ENCODE results near the gene SEMA4B. TPM values are rescaled to one million over a fixed set of nuclear protein-coding genes. Genes with fewer than 3 reads are reported as not detected.

Gene SEMA4B
- total and polyA plus RNA-seq, 2 of the 8 experiments (the other 6 are each of a cell fraction or from before 2014, with no cell fraction given) = 42.7 to 43.0 TPM

- Histone ChIP-seq H3K79me2 (ENCODE audit: control insufficient read depth in 1 of 2, insufficient read depth in 2 of 2, low read length in 2 of 2) (no peaks in the 10 kb centered on the region), H2BK20ac (ENCODE audit: low read length) (no peak overlapping the region), H4K8ac (ENCODE audit: extremely low read depth, insufficient read depth, low read length) (no peak overlapping the region), H3K4me3 (ENCODE audit: extremely low read depth in 1 of 4, insufficient read depth in 2 of 4, low read depth in 3 of 4, low read length in 4 of 4) (no peak overlapping the region), H3K27ac (ENCODE audit: low read depth, low read length) (no peak overlapping the region), H3K9ac (replicated peaks in 1 of 4; ENCODE audit: extremely low read depth in 1 of 4, low read depth in 3 of 4, low read length in 3 of 4) (no peak overlapping the region), H3K9me3 (ENCODE audit: insufficient read depth in 2 of 2, low read depth in 1 of 2, low read length in 1 of 2) (no peaks in the 10 kb centered on the region), H3K14ac (ENCODE audit: insufficient read length) (no peak overlapping the region), H4K5ac (ENCODE audit: insufficient read length, low read depth, low read length) (no peak overlapping the region), H3K23ac (ENCODE audit: insufficient read length) (no peak overlapping the region), H3K4me2 (ENCODE audit: insufficient read depth in 1 of 2, low read depth in 2 of 2, low read length in 2 of 2) (no peak overlapping the region), H2BK5ac (ENCODE audit: low read depth, low read length) (no peak overlapping the region), H3K23me2 (ENCODE audit: low read depth, low read length) (no peaks in the 10 kb centered on the region), H3K79me1 (ENCODE audit: low read depth, low read length) (no peaks in the 10 kb centered on the region), H2BK120ac (replicated peaks; ENCODE audit: low read depth, low read length) (no peak overlapping the region), H4K20me1 (replicated peaks in 1 of 2; ENCODE audit: control insufficient read depth in 1 of 2, insufficient read depth in 2 of 2, low read length in 2 of 2) (no peaks in the 10 kb centered on the region), H3K4ac (replicated peaks; ENCODE audit: insufficient read length, low read depth, low read length) (no peak overlapping the region), H3K27me3 (replicated peaks in 1 of 4; ENCODE audit: control insufficient read depth in 3 of 4, extremely low read depth in 1 of 4, insufficient read depth in 3 of 4, low read length in 3 of 4) (no peaks in the 10 kb centered on the region), H3K18ac (ENCODE audit: extremely low read depth, low read length) (no peak overlapping the region), H2BK12ac (ENCODE audit: low read depth, low read length) (no peak overlapping the region), H2AK5ac (ENCODE audit: low read depth, low read length) (no peak overlapping the region), H3K36me3 (ENCODE audit: control insufficient read depth in 2 of 4, insufficient read depth in 4 of 4, low read length in 3 of 4) (no peaks in the 10 kb centered on the region), H4K91ac (replicated peaks; ENCODE audit: insufficient read length, low read length) (no peak overlapping the region), H3K56ac (replicated peaks; ENCODE audit: insufficient read length, low read depth, low read length) (no peak overlapping the region), H3K4me1 (replicated peaks in 1 of 4; ENCODE audit: control insufficient read depth in 3 of 4, insufficient read depth in 4 of 4, low read length in 3 of 4) (peaks cover 0 to 6% (median 5%) of the 10 kb centered on the region in 4 experiments; a peak in 4 of 7 replicates), H2BK15ac (ENCODE audit: low read length) (no peak overlapping the region), H2AFZ (ENCODE audit: low read length) (no peak overlapping the region)
- 76% methylated on average over 14 of the region's 14 CpGs; no CpG with 5 or more reads in 1 of the 2 experiments for WGBS, 2 experiments (ENCODE audit: extremely low coverage in 1 of 2, insufficient coverage in 1 of 2, insufficient read length in 1 of 2, insufficient replicate concordance in 2 of 2, low coverage in 1 of 2, low lambda C conversion rate in 2 of 2, missing lambda C conversion rate in 1 of 2)
- ChIA-PET POLR2A (ENCODE audit: partially characterized antibody) (interaction anchor here (0.9 to 1.2 kb wide), 2 partner anchors 9 kb away, joined by 3 read pairs; no protein-coding TSS in a partner anchor), CTCF (ENCODE audit: partially characterized antibody) (interaction anchor here (0.6 to 2.1 kb wide), 9 partner anchors 13 to 720 kb away, joined by 3 to 6 read pairs (median 3); partner anchors contain the start of gene SEMA4B)
- DNase-seq (ENCODE audit: low read depth in 1 of 2, low spot score in 2 of 2) = no peak
- no peak for FAIRE-seq
- TF ChIP-seq KDM5A (IDR thresholded peaks at IDR 0.05; ENCODE audit: low read length) = no peak
- TF ChIP-seq E2F6 (IDR thresholded peaks at IDR 0.05) = no peak
- TF ChIP-seq SUZ12 (IDR thresholded peaks at IDR 0.05; ENCODE audit: low read length) = no peak
- TF ChIP-seq RFX5 (IDR thresholded peaks at IDR 0.05; ENCODE audit: borderline replicate concordance, low read depth, low read length) = no peak
- no peak for TF ChIP-seq TAF7 (optimal IDR thresholded peaks at IDR 0.05; ENCODE audit: borderline replicate concordance, low read depth, low read length)
- TF ChIP-seq ZNF274 (IDR thresholded peaks at IDR 0.05; ENCODE audit: borderline replicate concordance, extremely low read depth, low read length) = no peak
- TF ChIP-seq RXRA (IDR thresholded peaks at IDR 0.05; ENCODE audit: insufficient read depth, low read depth, low read length) = no peak
- TF ChIP-seq EP300 (IDR thresholded peaks at IDR 0.05; ENCODE audit: borderline replicate concordance in 1 of 2, low read depth in 2 of 2, low read length in 2 of 2) = no peak
These were observed 35.3 kb upstream of the SEMA4B start for GRCh38 chr15:90165659-90166489.
